HG03565 (cell line): Measurements from ENCODE around the gene B4GALNT4.
"Not testable (repeated sequence)": the region's sequence is repeated elsewhere in the genome, so short reads cannot be mapped to it uniquely, and the experiment has no call there.

Experiments
- ATAC-seq: cut with Tn5 transposase; IDR thresholded peaks from one replicate; pipeline ENCODE4 v1.9.1; 2021; ENCODE audit warnings: mild to moderate bottlenecking, moderate library complexity; ENCODE audit not compliant: unreplicated experiment

The B4GALNT4 gene

GRCh38 chr11:391117-392017 is 22.1 kb downstream of the B4GALNT4 start:
- no peak for ATAC-seq

GRCh38 chr11:392102-392777 is 22.9 kb downstream of the B4GALNT4 start:
- ATAC-seq, result no peak

GRCh38 chr11:393219-394033 is 24.1 kb downstream of the B4GALNT4 start:
- ATAC-seq, result no peak

- ATAC-seq, result no peak
Measured at GRCh38 chr11:394034-394857, 24.9 kb downstream of the B4GALNT4 start, which contains the start of gene PKP3. TSS of gene PKP3 (plus strand) at chr11:394209. CDS start at chr11:394293, 84 bp downstream.

- no peak for ATAC-seq
Measured at GRCh38 chr11:394858-395655, 25.8 kb downstream of the B4GALNT4 start.

- no peak for ATAC-seq
Measured at GRCh38 chr11:395866-396265, 26.6 kb downstream of the B4GALNT4 start.

- ATAC-seq, result no peak
Measured at GRCh38 chr11:396511-396947, 27.2 kb downstream of the B4GALNT4 start.

GRCh38 chr11:396948-397548 is 27.7 kb downstream of the B4GALNT4 start:
- ATAC-seq, result no peak

GRCh38 chr11:398826-399225 is 29.5 kb downstream of the B4GALNT4 start:
- no peak for ATAC-seq

- no peak for ATAC-seq
Measured at GRCh38 chr11:399731-400211, 30.5 kb downstream of the B4GALNT4 start.

GRCh38 chr11:400241-400689 is 31.0 kb downstream of the B4GALNT4 start:
- no peak for ATAC-seq

- ATAC-seq, result not testable (repeated sequence)
Measured at GRCh38 chr11:401196-401595, 31.9 kb downstream of the B4GALNT4 start.

GRCh38 chr11:403021-403760 is 33.9 kb downstream of the B4GALNT4 start:
- no peak for ATAC-seq

GRCh38 chr11:403761-404431 is 34.6 kb downstream of the B4GALNT4 start:
- ATAC-seq, result no peak

- ATAC-seq, result no peak
Measured at GRCh38 chr11:404551-405264, 35.4 kb downstream of the B4GALNT4 start.

- no peak for ATAC-seq
Measured at GRCh38 chr11:405323-405953, 36.1 kb downstream of the B4GALNT4 start.
